OCI-M2 (cell line): ENCODE measurements around the gene CTBP1.

ENCODE experiments used
- DNase-seq: peaks from one replicate; lab custom pipeline; 2025; ENCODE audit not compliant: unreplicated experiment; lab: John Stamatoyannopoulos, UW

Gene CTBP1

DNA sequence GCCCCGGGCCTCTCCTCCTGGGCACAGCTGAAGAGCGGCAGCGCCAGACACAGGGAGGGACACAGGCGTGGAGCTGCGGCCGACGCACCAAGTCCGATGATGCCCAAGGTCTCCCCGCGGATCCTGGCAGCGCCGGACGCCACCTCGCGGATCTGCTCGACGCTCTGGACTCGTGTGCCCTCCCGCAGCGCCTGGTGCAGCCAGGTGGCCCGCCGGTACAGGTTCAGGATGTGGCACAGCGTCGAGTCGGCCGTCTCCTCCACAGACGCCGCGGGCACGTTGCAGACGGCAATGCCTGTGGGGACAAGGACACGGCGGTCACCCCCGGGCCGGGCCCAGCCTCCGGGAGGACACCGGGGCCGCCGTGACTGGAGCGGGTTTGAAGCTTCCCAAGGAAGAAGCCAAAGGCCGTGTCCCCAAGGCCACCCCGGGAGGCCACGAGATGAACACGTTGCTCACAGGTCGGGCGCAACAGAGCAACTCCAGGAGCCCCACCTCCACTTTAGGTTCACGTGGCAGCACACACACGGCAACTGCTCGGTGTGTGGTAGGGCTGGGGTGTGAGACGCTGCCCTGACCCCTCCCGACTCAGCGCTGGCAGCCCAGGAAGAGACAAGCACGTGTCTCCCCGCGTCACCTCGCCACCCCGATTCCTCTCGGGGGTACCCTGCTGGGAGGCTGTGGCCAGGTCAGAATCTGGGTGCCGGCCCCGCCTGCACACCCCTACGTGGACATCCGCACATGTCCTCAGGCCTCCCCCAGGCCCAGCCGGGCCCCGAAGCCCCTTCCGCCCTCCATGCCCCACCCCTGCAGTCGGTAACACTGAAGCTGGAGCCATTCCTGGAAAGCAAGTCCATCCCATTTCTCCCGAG lies 23.4 kb downstream of the CTBP1 start:
- no peak for DNase-seq

DNA sequence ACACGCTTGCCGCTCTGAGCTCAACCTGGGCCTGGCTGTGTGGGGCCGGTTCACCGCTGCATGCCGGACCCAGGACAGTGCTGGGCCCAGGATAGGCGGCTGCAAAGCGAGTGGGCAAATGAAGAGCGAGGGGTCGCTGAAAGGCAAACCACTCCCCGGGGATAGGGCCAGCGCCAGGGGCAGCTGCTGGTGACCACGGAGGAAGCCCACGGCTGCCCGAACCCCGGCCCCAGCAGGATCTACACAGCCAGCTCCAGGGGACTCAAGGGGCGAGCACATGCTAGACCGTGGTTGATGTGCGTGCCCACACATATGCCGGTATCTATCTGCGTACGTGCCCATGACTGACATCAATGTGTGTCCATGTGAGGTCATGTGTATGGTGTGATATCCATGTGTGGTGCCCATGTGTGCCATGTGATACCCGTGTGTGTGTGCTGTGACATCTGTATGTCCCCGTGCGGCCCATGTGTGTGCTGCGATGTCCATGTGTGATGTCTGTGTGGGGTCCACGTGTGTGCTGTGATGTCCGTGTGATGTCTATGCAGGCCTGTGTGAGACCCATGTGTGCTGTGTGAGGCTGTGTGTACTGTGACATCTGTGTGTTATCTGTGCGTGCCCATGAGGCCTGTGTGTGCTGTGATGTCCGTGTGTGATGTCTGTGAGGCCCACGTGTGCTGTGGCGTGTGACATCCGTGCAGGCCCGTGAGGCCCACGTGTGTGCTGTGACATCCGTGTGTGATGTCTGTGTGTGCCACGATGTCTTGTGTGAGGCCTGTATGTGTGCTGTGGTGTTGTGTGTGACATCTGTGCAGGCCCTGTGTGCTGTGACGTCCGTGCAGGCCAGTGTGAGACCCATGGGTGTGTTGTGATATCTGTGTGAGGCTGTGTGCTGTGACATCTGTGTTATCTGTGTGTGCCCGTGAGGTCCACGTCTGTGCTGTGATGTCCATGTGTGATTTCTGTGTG lies 24.8 kb downstream of the CTBP1 start:
- DNase-seq, result no peak

DNA sequence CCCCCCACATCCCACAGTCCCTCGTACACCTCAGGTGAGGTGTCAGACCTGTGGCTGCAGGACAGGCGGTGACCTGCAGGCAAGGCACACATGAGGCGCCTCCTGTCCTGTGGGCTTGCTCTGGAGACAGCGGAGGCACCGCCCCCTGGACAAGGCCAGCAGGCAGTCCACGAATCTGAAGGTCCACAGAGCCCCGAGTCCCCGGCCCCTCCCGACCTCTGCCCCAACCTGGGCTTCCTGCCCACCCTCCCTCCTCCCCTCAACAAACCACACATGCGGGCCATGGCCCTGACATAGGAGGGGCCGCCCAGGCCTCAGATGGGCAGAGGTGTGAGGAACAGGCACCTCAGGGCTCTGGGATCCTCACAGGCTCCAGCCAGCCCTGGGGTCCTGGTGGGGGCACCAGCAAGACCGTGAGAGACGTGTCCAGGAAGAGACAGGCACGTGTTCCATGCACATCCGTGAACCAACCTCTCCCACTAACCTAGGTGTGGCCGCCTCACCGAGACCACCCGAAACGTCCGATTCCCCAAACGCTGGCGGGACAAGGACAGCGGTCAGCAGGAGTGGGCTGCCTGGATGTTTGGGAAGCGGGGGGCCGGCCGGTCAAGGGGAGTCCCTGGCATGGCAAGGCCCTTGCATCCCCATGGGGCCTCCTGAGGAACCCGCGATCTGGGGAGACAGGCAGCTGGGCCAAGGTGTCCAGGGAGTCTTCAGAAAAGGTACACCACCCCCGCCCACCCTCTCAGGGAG lies 25.8 kb downstream of the CTBP1 start:
- DNase-seq, result no peak

DNA sequence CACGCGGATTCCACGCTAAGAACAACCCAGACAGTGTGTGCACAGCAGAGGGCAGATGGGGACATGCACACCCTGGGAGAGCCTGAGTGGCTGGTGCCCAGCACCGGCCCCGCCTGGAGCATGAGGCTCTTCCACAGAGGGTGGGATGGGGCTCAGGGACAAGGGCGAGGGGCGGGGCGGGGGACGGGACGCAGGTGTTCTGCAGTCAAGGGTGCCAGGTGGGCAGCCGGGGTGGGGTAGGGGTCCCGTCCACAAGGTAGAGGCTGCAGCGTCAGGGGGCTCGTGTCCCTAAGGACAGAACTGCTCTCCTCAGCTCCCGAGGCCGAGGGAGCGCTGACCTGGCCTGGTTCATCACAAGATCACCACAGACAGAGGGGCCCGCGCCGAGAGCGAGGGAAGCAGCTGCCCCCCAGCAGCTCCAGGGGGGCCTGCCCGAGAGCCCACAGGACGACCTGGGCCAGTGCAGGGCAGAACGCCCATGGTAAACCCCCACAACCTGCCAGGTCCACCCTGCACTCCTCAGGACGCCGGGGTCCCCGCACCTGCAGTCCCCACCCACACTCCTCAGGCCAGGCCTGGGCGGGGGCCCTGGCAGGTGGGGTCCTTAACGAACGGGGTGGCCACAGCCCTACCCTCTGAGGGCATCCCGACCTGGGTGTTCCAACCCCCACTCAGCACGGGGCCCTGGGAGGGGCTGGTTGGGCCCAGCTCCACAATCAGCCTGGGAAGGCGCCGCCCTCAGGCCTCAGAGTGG lies 26.7 kb downstream of the CTBP1 start:
- no peak for DNase-seq

DNA sequence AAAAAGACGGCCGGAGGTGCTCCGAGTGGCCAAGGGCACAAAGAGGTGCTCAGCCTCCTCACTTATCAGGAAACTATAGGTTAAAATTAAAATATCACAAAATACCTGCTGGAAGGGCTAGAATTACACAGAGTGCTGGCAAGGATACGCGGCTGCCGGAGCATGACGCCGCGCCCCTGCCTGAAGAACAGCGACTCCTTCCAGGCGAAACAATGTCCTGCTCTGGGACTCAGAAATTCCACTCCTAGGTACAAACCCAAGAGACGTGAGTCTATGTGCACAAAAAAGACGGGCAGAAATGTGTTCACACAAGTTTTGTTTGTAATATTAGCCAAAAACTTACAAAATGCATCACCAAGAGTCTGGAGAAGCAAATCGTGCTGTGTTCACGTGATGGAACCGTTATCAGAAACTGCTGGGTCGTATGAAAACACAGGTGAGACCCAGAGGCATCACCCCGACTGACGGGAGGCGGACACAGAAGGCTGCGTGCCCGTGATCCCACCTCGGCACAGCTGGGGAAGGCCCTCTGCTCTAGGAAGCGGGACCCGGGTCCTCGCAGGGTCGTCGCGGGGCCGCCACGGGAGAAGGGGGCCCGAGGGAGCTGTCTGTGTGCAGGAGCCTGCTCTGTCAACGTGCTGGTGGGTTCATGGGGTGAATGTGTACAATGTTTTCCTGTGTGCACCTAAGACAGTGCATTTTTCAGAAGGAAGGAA lies 27.6 kb downstream of the CTBP1 start:
- no peak for DNase-seq

DNA sequence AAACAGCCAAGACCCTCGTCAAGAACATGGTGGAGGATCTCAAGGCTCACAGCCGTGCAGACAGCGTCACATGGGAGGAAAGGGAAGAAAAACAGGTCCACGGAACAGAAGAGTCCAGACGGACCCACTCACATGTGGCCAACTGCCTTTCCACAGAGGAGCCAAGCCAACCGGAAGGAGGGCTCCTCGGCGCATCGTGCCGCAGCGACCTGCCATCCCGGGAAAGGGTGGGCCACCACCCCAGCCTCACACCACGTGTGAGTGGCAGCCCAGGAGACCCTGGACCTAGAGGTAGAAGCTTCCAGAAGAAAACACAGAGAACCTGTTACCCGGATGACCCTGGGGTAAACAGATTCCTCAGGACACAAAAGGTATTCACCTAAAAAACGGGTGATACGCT lies 28.4 kb downstream of the CTBP1 start:
- no peak for DNase-seq

DNA sequence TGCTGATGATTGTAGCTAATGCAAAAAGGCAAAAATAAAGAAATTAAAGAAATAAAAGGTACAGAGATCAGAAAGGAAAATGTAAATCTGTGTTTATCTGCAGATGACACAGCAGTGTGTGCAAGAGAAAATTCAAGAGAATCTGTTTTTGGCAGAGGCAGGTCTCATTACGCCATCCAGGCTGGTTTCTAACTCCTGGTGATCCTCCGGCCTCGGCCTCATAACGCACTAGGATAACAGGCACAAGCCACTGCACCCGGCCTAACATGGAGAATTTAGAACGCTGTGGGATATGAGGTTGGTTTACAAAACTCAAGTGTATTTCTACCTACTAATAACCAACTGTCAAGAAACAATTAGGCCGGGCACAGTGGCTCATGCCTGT lies 29.4 kb downstream of the CTBP1 start:
- no peak for DNase-seq

DNA sequence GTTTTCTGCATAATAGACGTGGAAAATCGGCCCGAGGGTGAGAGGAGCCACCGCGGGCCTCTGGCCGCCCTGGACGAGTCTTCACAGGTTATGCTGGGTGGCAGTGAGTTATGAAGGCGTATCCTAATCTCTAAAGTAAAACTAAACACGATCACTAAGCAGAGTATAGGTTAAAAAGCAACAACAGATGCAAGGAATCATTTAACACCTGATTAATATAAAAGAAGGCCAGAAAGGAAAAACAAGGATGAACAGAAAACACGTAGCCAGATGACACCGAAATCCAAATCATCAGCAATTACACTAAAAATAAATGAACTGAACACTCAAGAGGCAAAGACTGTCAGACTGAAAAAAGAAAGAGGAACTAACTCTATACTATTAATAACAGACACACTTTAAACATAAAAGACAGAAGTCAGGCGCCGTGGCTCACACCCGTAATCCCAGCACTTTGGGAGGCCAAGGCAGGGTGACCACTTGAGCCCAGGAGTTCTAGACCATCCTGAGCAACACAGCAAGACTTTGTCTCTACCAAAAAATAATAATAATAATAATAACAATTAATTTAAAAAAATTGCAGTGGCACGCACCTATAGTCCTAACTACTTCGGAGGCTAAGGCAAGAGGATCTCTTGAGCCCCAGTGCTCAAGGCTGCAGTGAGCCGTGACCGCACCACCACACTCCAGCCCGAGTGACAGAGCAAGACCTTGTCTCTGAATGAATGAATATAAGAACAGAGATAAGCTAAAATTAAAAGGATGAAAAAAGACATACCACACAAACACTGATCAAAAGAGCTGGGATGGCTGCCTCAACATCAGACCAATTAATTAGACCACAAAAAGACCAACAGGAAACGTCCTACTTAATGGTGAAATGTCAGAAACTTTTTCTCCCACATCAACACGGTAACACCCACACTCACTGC lies 30.0 kb downstream of the CTBP1 start:
- no peak for DNase-seq

DNA sequence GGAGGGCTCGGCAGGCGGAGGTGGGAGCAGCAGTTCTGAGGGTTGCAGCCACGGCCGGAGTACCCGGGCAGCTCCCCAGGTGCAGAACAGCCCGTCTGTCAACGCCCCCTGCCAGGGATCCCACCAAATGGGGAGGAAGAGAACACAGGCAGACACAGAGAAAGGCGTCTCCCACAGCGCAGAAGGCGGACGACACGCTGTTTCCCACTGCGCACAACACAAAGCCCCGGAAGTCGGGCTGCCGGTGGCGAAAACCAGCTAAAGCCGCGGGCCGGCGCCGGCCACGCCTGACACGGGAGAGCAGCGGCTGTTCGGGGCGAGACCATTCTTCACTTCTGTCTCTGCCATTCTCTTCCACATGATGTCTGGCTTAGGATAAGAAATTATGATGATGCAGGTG lies 31.6 kb downstream of the CTBP1 start:
- DNase-seq, result no peak

DNA sequence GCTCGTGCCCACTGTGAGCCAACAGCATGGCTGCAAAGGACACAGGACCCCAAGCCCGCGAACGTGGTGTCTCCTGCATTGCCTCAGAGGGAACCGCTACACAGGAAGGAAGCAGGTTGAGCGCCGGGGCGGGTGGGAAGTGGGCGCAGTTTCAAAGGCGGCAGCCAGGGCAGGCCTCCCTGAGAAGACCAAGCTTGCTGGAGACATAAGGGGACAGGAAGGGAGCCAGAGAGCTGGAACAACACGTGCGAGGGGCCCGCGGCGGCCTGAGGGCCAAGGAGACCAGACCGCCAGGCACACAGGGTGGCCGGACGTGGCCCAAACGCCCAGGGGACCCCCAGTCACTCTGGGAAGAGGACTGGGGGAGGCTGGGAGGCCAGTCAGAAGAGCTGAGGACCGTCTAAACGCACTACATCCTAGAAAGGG lies 32.0 kb downstream of the CTBP1 start:
- DNase-seq, result no peak

DNA sequence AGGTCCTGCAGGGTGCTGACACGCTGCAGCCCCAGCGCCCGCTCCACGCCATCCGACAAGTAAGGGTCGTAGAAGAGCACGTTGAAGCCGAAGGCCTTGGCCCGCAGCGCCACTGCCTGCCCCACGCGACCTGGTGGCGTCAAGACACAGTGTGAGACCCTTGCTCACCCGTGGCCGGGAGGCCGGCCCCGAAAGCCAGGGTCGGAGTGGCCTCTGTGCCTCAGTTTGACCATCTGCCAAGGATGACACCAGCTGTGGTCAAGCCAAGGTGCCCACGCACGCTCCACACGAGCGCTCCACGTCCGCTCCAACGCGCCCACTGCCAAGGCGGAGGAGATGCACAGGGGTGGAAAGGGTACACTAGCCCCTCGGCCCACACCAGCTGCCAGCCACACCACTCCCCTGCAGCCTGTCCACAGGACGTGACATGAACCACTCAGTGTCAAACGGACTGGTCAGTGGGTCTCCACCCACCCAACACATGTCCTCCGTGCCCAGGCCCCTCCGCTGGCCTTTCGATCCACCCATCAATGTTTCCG lies 32.8 kb downstream of the CTBP1 start:
- DNase-seq, result no peak

DNA sequence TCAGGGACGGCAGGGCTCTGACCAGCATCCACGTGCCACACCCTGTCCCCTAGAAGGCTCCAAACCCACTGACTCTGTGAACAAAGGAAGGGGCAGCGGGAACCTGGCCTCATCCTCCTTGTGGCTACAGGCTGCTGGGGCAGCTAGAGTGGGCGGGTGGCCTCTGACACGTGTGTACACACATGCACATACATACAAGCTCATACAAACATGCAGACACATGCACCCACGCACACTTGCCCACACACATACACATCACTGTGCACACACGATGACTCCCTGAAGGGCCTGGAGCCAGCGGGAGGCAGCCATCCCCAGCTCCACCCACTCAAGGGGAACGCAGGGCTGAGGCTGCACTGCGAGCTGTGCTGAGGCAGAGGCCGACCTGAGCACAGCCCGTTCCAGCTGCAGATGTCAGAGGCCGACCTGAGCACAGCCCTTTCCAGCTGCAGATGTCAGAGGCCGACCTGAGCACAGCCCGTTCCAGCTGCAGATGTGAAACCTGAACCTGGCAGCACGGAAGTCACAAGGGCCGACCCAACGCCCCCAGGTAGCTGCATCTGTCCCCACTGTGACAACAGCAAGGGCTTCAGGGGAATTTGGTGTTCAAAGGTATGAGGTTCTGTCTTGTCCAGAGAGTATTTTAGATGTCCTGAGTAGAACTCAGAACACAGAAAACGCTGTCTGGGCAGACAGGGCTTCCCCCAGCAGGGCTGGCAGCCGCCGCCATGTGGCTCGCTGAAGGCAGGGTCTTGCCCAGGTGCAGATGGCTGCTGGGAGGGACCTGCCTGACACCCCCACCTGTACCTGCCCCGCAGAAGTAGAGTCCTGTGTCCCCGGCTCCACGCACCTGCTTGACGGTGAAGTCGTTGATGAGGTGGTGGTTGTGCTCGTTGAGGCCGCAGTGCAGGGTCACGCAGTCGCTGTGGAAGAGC lies 33.5 kb downstream of the CTBP1 start:
- DNase-seq, result no peak

DNA sequence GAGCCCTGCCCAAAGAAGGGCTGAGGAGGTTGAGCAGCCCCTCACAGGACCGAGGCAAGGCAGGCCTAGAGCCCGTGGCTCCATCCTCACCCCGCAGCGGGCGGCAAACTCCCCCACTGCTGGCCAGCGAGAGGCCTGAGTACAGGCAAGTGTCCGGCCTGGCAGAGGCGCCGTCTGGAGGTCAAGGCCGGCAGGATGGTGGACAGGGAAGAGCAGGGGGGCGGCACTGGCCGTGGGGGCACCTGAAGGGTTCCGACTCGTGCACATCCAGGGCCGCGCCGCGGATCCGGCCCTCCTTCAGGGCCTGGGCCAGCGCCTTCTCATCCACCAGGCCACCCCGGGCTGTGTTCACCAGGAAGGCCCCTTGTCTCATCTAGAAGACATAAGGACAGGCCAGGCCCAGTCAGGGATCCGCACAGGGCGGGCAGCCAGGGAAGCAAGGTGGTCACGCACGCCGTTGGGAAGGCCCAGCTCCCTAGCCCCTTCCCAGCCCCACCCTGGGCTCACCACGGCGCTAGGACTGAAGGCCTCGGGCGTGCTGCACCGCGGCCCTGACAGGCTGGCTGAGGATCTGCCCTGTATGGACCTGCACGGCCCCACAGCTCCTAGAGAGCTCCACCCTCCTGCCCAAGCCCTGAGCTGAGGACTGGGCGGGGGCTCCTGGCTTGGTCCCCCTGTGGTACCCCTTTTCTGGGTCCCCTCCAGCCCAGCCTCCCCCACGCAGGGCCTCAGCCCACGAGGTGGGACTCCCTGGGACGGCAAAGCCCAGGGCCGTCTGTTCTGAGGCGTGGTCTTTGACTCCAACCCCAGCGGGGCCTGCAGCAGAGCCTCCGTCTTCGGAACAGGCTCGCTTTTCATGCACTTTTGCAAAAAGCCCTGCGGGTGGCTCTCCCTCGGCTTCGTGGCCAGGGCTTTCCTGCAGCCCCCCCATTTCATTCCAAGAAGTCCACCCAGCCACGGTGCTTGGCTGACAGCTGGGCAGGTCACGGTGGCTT lies 34.5 kb downstream of the CTBP1 start:
- DNase-seq, result no peak

DNA sequence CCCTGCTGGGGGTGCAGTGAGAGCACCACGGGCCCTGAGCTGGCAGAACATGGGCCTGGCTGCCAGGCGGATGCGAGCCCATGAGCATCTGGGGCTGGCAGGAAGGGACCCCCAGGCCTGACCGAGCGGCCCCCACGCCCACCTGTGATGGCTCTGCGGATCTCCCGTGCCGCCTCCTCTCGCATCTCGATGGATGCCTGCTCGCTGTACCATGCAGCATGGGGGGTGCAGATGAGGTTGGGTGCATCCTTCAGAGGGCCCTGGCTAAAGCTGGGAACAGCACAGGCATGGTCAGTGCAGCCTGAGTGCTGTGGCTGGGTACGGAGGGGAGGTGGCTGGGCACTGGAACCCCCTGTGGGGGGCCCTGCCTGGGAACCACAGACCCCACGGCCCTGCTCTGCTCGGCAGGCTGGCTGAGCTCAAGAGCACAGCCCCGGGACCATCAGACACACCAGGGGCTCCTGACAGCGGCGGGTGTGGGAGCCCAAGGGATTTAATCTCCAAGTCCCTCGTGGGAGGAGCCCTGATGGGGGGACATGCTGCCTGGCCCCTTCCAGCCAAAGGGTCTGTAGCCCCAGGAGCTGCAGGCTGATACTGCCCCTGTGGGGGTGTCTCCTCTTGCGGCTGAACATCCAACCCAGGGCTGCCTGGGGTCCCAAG lies 35.5 kb downstream of the CTBP1 start:
- DNase-seq, result no peak

DNA sequence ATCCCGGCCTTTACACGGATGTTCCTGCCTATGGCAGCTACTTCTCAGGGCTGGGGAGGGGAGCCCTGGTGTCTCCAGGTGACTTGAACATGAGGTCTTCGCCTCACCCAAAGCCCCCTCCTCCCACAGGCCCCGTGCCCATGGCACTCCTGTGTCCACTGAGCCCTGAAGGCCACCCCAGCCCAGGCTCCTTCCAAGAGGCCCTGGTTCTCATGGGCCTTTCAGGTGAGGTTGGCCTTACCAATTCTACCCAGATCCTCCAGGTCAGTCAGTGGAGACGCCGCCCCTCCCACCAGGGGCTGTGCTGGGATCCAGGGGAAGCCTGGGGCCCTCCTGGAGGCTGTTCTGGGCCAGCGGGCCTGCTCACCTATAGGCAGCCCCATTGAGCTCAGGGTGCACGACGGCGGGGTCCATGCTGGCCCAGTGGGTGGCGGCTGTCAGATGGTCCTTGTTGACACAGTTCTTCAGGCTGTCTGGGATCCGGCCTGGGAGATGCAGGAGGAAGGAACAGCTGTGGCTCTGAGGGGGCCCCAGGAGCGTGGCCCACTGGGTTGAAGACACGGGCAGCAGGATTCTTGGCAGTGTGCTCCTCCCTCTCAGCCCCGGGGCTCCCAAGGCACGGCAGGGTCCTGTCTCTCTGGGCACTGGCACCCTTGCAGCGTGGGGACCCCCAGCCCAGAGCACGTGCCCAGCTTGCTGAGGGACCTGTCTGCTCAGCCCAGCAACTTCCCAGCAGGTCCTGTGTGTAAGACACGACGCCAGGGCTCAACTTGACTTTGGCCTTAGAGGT lies 36.2 kb downstream of the CTBP1 start:
- DNase-seq, result no peak
